GM23338 (cell line): ENCODE results near the gene COLEC12.

Source experiments
- CREB1 ChIP-seq: fragments of 250-450 bp; sonication (Bioruptor Pico); IDR thresholded peaks from 2 replicates; pipeline ENCODE4 v1.5.0; 2020; ENCODE audit warnings: low read depth, mild to moderate bottlenecking, moderate library complexity
- CTCF ChIP-seq, 2 experiments: fragments of 200-600 bp in 1 of 2; sonication (generic) in 1 of 2; conservative IDR thresholded peaks; 2 replicates each; pipeline versions ENCODE4 v1.5.1 to v1.6.1; 2016 to 2017; ENCODE audit warnings: antibody characterized with exemption in 2 of 2, low read depth in 2 of 2, mild to moderate bottlenecking in 2 of 2, moderate library complexity in 1 of 2
- EZH2 ChIP-seq: fragments of 200-600 bp; sonication (generic); IDR thresholded peaks from one replicate; pipeline ENCODE4 v1.8.0; 2017; ENCODE audit warnings: antibody characterized with exemption, mild to moderate bottlenecking, low read depth; ENCODE audit not compliant: unreplicated experiment
- EZH2phosphoT487 ChIP-seq: fragments of 200-600 bp; sonication (generic); IDR thresholded peaks from one replicate; pipeline ENCODE4 v1.8.1; 2018; ENCODE audit warnings: antibody characterized with exemption; ENCODE audit not compliant: unreplicated experiment
- JUNB ChIP-seq: IDR thresholded peaks from one replicate; pipeline ENCODE4 v1.6.1; 2016; ENCODE audit warnings: antibody characterized with exemption; ENCODE audit not compliant: unreplicated experiment
- NANOG ChIP-seq: IDR thresholded peaks from 2 replicates; pipeline ENCODE4 v1.6.1; 2016; ENCODE audit warnings: antibody characterized with exemption, borderline replicate concordance
- POLR2AphosphoS5 ChIP-seq: IDR thresholded peaks from 2 replicates; pipeline ENCODE4 v1.6.1; 2016; ENCODE audit warnings: antibody characterized with exemption, low read depth
- REST ChIP-seq: IDR thresholded peaks from one replicate; pipeline ENCODE4 v1.6.1; 2018; ENCODE audit warnings: antibody characterized with exemption; ENCODE audit not compliant: unreplicated experiment
- ZNF114 ChIP-seq: fragments of 250-450 bp; sonication (Bioruptor Pico); IDR thresholded peaks from 2 replicates; pipeline ENCODE4 v1.5.0; 2020; ENCODE audit warnings: mild to moderate bottlenecking, moderate library complexity
- ZNF331 ChIP-seq: fragments of 250-450 bp; sonication (Bioruptor Pico); IDR thresholded peaks from 2 replicates; pipeline ENCODE4 v1.5.0; 2020; ENCODE audit warnings: low read depth, mild to moderate bottlenecking, moderate library complexity
- ZNF462 ChIP-seq: fragments of 250-450 bp; sonication (Bioruptor Pico); IDR thresholded peaks from 2 replicates; pipeline ENCODE4 v1.5.0; 2020; ENCODE audit warnings: mild to moderate bottlenecking, moderate library complexity

GRCh38 chr18:365651-366050 lies 134.8 kb downstream of the COLEC12 start:
- no peak for TF ChIP-seq NANOG
- TF ChIP-seq REST = no peak
- TF ChIP-seq CTCF (conservative IDR thresholded peaks at IDR 0.05; ENCODE audit: low read depth in 2 of 2) = no peak
- TF ChIP-seq EZH2 = no peak
- TF ChIP-seq POLR2AphosphoS5 = no peak
- TF ChIP-seq ZNF331 = no peak
- TF ChIP-seq EZH2phosphoT487 = no peak
- no peak for TF ChIP-seq CREB1
- TF ChIP-seq ZNF114 = no peak
- TF ChIP-seq JUNB = no peak
- TF ChIP-seq ZNF462 (CRISPR knock-in tag) = no peak
